Measurements from ENCODE around the gene SOX18.

The SOX18 gene

DNA sequence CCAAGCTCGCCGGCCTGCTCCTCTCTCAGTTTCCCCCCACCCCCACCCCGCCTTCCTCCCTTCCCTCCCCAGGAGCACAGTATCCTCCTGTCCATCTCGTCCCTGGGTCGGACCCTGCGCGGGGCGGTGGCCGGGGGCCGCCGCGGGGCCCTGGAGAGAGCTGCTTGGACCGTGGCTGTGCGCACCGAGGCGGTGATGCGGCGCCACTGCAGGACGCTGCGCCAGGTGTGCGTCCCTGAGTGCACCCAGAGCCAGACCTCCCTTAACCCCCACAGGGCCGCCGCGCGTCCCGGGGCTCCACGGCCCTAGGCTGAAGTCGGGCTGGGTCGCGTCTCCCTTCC, 11.2 kb downstream of the SOX18 start:
- TF ChIP-seq, protein P1, sequence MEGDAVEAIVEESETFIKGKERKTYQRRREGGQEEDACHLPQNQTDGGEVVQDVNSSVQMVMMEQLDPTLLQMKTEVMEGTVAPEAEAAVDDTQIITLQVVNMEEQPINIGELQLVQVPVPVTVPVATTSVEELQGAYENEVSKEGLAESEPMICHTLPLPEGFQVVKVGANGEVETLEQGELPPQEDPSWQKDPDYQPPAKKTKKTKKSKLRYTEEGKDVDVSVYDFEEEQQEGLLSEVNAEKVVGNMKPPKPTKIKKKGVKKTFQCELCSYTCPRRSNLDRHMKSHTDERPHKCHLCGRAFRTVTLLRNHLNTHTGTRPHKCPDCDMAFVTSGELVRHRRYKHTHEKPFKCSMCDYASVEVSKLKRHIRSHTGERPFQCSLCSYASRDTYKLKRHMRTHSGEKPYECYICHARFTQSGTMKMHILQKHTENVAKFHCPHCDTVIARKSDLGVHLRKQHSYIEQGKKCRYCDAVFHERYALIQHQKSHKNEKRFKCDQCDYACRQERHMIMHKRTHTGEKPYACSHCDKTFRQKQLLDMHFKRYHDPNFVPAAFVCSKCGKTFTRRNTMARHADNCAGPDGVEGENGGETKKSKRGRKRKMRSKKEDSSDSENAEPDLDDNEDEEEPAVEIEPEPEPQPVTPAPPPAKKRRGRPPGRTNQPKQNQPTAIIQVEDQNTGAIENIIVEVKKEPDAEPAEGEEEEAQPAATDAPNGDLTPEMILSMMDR (IDR thresholded peaks at IDR 0.05): no peak
- no peak for TF ChIP-seq ZFX (IDR thresholded peaks at IDR 0.05; ENCODE audit: borderline replicate concordance)
- peak overlapping the region; percentile 81 for H3K27ac ChIP-seq

DNA sequence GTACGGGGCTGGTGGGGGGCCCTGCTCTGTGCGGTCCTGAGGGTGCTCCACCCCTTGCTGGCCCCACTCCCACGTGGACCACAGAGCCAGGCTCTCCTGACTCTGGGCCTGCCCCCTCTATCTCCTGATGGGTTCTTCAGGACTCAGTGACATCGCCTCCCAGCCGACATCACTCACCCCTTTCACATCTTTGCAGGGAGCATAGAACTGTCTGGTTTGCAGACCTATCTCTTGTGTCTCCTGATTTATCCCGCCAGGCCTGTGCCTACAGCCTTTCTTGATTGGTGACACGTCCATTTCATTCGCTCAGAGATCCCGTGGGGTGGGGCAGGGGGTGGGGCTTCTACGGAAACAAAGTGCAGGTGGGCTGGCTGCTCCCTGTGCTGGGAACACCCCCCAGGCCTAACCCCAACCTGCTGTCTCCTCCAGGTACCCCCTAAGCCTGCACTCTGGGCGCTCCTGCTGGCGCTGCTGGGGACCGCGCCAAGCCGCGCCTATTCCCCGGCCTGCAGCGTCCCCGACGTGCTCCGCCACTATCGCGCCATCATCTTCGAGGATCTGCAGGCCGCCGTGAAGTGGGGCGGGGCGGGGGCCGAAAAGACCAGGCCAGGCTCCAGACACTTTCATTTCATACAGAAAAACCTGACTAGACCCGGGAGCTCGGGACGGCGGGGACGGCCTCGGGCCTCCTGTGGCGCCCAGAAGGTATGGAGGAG, 11.8 kb downstream of the SOX18 start:
- peak overlapping the region; percentile 81 for H3K27ac ChIP-seq
- TF ChIP-seq ZFX (IDR thresholded peaks at IDR 0.05; ENCODE audit: borderline replicate concordance): no peak
- TF ChIP-seq, protein P1 (IDR thresholded peaks at IDR 0.05): no peak

DNA sequence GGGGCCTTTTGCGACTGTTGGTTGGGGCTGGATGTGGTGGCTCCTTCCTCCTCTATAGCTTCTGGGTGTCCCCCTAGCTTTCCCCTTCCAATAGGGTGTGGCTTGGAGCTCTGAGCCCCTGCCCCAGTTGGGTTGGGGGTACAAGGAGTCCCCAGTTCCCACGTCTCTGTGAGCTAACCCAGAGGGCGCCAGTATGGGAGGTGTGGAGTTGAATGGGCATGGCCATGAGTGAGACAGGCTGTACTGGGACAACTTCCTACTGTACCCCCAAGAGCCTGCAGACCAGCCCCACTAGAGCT, 12.3 kb downstream of the SOX18 start:
- H3K27ac ChIP-seq: peak overlapping the region; percentile 81; the same call in 1 of the 2 replicates
- TF ChIP-seq, protein P1 (IDR thresholded peaks at IDR 0.05): no peak
- TF ChIP-seq ZFX (IDR thresholded peaks at IDR 0.05; ENCODE audit: borderline replicate concordance): no peak

DNA sequence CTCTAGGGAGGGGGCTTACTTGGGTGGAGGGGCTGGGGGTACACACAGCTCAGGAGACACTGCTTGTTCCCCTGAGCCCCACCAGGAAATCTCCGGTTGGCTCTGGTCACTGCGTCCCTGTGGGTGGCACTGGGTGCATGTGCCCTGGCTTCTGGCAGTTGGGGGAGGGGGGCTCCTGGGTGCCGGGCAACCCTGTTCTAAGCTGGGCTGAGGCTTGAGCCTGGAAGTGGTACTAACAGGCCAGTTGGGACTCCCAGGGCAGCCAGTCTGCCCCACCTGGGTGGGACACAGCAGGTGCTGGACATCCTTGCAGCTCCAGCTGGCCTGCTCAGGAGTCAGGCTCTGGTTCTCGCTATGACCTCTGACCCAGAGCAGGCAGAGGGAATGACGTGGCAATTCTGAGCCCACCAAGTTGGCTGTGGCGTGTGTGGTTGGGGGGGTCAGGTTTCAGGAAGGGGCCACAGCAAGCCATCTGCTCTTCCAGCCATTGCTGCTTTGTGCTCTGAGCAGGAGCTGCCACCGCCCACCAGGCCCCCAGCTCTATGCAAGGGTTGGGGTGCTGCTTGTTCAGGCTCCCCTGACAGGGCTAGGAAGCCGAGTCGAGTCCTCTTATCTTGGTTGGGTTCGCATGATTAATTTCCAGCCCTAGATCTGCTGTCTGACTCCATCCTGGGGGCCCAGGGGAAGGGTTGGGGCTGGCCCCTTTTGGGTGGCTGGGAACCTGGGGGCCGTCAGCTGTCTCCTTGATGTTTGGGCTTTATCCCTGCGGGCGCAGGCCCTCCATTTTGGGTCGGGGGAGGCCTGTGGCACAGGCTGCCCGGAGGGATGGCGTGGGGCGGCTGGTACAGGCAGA, 12.9 kb downstream of the SOX18 start:
- H3K27ac ChIP-seq: no peak overlapping the region
- no peak for TF ChIP-seq ZFX (IDR thresholded peaks at IDR 0.05; ENCODE audit: borderline replicate concordance)
- TF ChIP-seq, protein P1 (IDR thresholded peaks at IDR 0.05): no peak

DNA sequence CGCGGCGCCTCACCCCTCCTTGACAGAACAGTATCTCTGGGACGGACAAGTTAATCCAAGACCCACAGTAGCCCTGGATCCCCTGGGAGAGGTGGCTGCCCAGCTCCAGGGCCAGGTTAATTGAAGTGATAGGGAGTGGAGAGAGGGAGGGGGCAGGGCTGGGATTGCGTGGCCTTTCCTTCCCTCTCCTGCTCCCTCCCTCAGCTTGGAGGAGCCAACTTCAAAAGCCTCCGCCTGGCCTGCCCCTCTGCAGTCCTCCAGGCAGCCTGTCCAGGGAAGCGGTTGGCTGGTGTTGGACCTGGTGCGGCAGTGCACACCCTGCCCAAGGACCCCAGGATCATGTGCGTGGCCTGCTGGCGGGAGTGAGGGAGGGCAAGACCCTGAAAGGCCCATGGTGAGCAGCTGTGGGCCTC, 13.5 kb downstream of the SOX18 start, which contains the start of gene C20orf204:
Gene C20orf204 (plus strand): TSS at position 250 of the 413 bp plus-strand sequence. CDS start 142 bp downstream, at position 392.
- TF ChIP-seq ZFX (IDR thresholded peaks at IDR 0.05; ENCODE audit: borderline replicate concordance): no peak
- TF ChIP-seq, protein P1 (IDR thresholded peaks at IDR 0.05): no peak
- H3K27ac ChIP-seq: no peak within 1 kb of the TSS

DNA sequence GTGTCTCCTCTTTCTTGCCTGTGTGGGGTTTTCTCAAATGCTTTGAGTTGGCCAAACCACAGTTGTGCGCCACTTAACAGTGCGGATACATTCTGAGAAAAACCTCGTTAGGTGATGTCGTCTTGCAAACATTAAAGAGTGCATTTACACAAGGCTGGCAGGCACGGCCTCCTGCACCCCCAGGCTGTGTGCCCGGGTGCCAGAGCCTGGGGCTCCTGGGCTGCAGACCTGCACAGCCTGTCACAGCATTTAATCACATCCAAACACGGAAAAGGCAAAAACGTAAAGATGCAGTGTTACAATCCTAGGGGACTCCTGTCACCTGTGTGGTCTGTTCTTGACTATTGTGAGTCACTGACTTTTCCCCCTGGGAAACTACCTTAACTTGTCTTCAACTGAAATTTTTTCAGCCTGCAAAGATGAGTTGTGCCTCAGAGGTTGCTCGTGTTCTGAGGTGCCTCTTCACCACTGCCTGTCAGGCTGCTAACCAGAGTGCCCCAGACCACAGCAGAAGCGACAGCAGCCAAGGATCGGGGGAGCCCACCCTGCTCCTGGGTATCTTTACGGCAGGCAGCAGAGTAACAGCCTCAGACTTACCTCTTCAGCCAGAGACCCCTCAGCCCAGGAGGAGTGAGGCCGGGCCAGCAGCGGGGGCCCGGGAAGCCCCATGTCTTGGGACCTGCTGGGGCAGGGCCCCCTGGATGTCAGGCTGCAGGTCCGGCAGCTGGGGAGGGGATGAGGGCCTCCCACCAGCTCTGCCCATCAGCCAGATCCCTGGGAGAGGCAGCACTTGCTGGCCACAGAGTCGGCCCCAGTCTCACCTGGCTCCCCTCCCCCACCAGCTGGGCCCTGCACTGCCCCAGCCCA, 14.1 kb downstream of the SOX18 start:
- TF ChIP-seq, protein P1 (IDR thresholded peaks at IDR 0.05): no peak
- no peak for TF ChIP-seq ZFX (IDR thresholded peaks at IDR 0.05; ENCODE audit: borderline replicate concordance)
- no peak overlapping the region for H3K27ac ChIP-seq

Measured in 22Rv1 (cell line).